Measurements from ENCODE around the gene JPT1.
"Not testable (repeated sequence)": the region's sequence is repeated elsewhere in the genome, so short reads cannot be mapped to it uniquely, and the experiment has no call there.

JPT1 gene

GRCh38 chr17:75153780-75154194, 525 bp downstream of the JPT1 start:
- DNase-seq = peak; percentile 48

GRCh38 chr17:75152922-75153779, 1.2 kb downstream of the JPT1 start:
- DNase-seq = peak; percentile 44

- DNase-seq = no peak
These were observed 1.8 kb downstream of the JPT1 start for GRCh38 chr17:75152523-75152921.

- DNase-seq = peak; percentile 51
These were observed 2.4 kb downstream of the JPT1 start for GRCh38 chr17:75151930-75152329.

GRCh38 chr17:75147878-75148546, 6.3 kb downstream of the JPT1 start:
- no peak for DNase-seq

GRCh38 chr17:75146592-75146991, 7.7 kb downstream of the JPT1 start:
- DNase-seq = no peak

GRCh38 chr17:75144816-75145512, 9.3 kb downstream of the JPT1 start:
- no peak for DNase-seq

DNA sequence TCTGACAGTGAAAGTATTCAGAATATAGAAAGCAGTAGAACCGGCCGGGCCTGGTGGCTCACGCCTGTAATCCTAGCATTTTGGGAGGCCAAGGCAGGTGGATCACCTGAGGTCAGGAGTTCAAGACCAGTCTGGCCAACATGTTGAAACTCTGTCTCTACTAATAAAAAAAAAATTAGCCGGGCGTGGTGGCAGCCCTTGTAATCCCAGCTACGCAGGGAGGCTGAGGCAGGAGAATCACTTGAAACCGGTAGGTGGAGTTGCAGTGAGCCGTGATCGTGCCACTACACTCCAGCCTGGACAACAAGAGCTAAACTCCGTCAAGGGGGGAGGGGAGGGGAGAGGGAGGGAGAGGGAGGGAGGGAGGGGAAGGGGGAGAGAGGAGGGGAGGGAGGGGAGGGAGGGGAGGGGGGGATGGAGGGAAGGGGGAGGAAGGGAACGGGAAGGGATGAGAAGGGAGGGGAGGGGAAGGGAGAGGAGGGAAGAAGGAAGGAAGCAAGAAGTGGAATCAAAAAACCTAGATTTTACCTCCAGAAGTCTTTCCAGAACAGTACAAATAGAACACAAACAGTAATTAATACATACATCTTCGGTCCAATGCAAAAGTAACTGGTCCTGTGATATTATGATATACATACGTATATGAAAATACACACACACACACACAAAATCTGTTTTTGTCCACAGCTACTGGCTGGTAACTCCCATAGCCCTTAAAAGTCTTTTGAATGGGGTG, 11.9 kb downstream of the JPT1 start:
- no peak for DNase-seq

DNA sequence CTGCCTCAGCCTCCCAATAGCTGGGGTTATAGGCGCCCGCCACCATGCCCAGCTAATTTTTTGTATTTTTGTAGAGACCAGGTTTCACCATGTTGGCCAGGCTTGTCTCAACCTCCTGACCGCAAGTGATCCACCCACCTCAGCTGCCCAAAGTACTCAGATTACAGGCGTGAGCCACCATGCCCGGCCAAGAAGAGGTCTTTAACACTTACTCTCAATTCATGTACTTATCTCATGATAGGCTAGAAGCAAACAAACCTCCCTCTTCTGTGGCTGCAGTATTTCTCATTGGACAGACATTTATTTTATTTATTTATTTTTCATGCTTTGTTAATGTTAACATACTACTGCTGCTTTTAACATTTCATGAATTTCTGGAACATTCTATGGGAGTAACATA, 15.8 kb downstream of the JPT1 start:
- DNase-seq = no peak

DNA sequence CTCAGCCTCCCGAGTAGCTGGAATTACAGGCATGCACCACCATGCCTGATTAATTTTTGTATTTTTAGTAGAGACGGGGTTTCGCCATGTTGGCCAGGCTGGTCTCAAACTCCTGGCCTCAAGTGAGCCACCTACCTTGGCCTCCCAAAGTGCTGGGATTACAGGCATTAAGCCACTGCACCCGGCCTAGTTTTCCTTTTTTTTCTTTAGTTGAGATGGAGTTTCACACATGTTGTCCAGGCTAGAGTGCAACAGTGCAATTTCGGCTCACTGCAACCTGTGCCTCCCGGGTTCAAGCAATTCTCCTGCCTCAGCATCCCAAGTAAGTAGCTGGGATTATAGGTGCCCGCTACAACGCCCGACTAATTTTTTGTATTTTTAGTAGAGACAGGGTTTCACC, 16.6 kb downstream of the JPT1 start:
- DNase-seq = not testable (repeated sequence)

DNA sequence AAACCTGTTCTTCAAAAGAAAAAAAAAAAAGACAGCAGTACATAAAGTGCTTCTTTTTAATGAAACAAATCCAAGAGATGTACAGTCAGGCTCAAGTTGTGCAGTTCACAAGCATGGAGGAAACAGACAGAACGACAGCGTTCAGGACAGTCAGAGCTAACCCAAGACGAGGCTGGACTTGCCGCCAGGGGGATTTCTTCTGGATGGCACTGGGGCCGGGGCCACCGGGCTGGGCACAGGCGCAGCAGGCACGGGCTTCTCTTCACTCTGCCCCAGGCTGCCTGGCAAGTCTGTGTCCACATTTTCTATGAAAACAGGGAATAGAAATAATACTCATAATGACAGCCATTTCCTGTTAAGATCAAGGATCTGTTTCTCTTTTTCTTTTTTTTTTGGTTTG, 18.4 kb downstream of the JPT1 start:
- DNase-seq = no peak

- no peak for DNase-seq
These were observed 18.9 kb downstream of the JPT1 start for GRCh38 chr17:75135452-75135851.

GRCh38 chr17:75133607-75134347, 20.5 kb downstream of the JPT1 start:
- not testable (repeated sequence) for DNase-seq

- DNase-seq = no peak
These were observed 21.3 kb downstream of the JPT1 start for GRCh38 chr17:75133001-75133400.

GRCh38 chr17:75132018-75133000, 22.0 kb downstream of the JPT1 start:
- DNase-seq = not testable (repeated sequence)

GRCh38 chr17:75131278-75132017, 22.9 kb downstream of the JPT1 start, which contains the start of gene NT5C:
Gene NT5C (minus strand): TSS chr17:75131742. CDS start chr17:75131707, 35 bp downstream.
- peak; percentile 85 for DNase-seq

DNA sequence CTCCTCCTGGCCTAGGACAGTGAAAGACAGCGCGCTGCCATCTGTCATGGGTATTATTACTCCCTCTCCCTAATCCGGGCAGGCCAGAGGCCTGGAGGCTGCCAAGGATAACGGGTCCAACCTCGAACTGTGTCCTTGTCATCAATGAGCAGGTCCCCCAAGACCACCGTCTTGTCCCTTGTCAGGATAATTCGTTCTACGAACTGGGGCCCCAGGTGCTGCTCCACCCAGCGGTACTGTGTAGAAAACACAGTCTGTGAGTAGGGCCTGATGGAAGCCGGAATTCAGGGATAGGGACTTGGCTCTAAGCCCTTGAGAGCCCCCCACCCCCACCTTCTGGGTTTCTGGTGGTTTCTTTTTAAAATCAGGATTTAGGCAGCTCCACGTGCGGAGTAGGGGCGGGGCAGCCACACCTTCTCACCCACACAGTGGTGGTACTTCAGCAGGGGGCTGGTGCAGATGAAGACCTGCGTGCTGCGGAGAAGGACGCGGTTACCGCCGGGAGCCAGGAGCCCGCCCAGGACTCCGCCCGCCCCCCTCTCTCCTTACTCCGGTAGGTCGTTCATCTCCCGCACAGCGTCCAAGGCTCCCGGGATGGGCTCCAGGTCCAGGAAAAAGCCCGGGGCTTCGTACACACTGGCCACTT, 23.6 kb downstream of the JPT1 start:
- DNase-seq = peak; percentile 78

DNA sequence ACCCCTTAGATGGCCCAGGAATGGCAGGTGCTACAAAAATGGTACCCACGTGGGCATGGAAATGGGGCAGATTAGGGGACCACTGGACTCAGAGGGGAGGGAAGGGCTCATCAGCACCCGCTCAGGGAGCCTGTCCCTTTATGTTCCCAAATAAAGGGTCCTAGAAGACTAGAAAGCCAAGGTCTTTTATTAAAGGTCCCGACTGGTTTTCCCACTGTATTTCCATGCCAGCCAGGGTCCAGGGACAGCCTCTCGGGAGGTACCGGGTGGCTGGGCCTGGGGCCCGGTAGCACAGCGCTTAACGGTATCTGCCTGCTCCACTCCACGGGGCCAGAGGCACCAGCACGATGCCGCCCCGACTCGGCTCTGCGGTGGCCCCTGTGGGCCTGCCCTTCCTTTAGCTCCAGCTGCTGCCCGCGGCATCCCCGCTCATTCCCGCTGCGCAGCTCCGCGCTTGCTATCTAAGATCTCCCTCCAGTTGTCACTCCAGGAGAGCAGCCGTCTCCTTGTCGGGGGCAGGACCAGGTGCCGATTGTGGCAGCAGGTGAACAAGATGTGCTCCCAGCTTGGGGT, 24.2 kb downstream of the JPT1 start:
- no peak for DNase-seq

- no peak for DNase-seq
These were observed 24.7 kb downstream of the JPT1 start for GRCh38 chr17:75129576-75129975.

Data from COR-L47 (cell line).